ENCODE data around the gene LAMA1. TPM values are rescaled to one million over a fixed set of nuclear protein-coding genes. Genes with fewer than 3 reads are reported as not detected.

LAMA1 gene
- total and polyA plus RNA-seq, 2 of the 8 experiments (the other 6 are each of a cell fraction or from before 2014, with no cell fraction given), result 30.4 to 48.7 TPM

GRCh38 chr18:7023581-7023980, 94.0 kb downstream of the LAMA1 start (continued):
- TF ChIP-seq EZH2 (IDR thresholded peaks at IDR 0.05; ENCODE audit: low read depth, low read length, severe bottlenecking) (no peak), CHD2 (IDR thresholded peaks at IDR 0.05; ENCODE audit: low read length) (no peak), BRCA1 (IDR thresholded peaks at IDR 0.05; ENCODE audit: low read depth, low read length) (no peak), SUZ12 (IDR thresholded peaks at IDR 0.05; ENCODE audit: low read length) (no peak), NANOG (IDR thresholded peaks at IDR 0.05; ENCODE audit: insufficient read depth, low read depth, low read length, poor library complexity, severe bottlenecking) (no peak), POU5F1 (IDR thresholded peaks at IDR 0.05; ENCODE audit: low read depth, low read length) (no peak), GTF2F1 (IDR thresholded peaks at IDR 0.05; ENCODE audit: borderline replicate concordance, low read depth, low read length) (no peak)

Measured in H1 (cell line).